ENCODE measurements around the gene MMP23B.
"Not testable (repeated sequence)": the region's sequence is repeated elsewhere in the genome, so short reads cannot be mapped to it uniquely, and the experiment has no call there.

Gene MMP23B

DNA sequence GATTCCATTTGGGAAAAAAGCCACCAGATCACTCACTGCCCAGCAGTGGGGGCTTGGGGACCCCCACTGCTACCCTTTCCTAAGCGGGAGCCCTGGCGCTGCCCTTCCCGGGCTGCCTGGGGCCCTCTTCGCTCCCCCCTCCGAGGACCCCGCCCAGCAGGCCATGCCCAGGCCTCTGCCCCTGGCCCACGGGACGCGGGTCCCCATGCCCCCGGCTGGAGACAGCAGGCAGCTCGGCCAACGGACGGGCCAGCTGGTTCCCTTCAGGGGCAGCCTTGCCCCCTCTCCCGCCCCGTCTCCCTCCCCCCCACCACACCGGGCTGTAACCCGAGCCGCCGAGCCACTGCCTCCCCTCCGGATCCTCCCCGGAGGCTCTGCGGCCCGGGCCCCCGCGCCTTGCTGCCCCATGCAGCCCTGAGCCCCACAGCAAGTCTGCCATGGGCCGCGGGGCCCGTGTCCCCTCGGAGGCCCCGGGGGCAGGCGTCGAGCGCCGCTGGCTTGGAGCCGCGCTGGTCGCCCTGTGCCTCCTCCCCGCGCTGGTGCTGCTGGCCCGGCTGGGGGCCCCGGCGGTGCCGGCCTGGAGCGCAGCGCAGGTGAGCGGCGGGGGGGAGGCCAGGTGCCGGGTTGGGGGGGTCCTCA is at the start of gene MMP23B:
MMP23B (plus strand) TSS at position 392 of the 639 bp plus-strand sequence; CDS start at position 438, 46 bp downstream.
- no peak for DNase-seq (ENCODE audit: low read depth in 2 of 2)

DNA sequence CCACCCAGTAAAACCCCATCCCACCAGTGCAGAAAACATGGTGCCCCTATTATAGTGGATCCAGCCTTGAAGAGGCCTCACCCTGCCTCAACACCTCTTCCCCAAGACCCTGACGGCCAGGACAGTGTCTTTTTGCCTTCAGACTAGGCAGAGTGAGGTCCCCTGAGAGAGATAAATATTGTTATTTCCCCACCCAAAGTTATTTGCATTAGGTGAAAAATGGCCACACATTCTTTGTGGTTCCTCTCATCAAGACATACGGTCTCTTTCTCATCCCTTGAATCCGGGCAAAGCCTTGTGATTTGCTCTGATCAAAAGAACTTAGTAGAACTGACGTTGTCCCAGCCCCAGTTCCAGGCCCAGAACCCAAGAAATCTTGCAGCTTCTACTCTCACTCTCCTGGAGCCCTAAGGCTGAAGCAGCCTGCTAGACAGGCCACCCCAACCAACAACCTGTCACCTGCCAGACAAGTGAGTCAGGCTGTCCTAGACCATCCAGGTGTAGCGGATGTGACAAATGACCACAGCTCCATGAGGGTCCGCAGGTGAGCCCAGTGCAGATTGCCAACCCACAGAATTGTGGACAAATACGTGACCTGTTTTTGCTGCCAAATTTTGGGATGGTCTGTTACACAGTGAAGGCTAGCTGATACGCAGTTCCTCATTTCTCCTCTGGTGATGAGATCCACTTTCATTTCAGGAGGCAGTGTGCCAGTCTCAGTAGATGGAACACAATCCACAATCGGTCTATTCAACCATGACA is 49.2 kb upstream of the MMP23B start:
- no peak for DNase-seq (ENCODE audit: low read depth in 2 of 2)

DNA sequence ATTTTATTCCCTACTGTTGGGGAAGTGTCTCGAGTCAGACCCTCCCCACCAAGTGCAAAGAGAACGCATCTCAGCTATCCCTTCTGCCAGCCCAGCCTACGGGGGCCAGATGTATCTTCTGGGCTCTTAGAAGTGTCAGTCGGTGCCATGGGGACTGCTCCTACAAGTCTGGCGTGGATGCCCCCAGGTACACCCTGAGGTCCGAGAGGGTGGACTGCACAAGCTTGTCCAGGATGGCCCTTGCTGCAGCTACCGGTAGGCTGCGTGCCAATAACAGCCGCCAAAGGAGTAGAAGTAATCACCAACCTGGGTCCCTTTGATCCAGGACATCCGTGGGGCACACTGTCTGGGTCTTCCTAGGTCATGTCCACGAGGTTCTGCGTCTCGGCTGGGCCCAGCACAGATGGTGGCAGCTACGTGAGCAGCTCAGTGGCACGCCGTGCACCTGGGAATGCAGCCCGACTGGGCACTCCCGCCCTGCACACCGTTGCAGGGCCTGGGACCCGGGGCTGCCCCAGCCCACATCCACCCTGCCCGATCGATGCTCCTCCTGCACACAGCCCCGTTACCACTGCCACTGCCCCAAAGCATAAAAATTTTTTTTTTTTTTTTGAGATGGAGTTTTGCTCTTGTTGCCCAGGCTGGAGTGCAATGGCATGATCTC is 48.5 kb upstream of the MMP23B start:
- DNase-seq (ENCODE audit: low read depth in 2 of 2): no peak

DNA sequence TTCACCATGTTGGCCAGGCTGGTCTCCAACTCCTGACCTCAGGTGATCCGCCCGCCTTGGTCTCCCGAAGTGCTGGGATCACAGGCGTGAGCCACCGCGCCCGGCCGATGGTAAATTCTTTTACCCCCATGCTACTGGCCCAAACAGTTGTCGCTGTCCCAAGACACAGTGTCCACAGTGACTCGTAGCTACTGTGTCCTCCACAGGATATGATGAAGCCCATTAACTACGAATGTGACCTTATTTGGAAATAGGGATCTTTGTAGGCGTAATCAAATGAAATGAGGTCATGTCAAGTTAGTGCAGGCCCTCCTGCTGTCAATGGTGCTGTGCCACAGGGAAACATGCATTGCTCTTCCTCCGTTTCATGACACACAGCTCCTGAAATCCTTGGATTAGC is 40.5 kb upstream of the MMP23B start:
- no peak for DNase-seq (ENCODE audit: low read depth in 2 of 2)

DNA sequence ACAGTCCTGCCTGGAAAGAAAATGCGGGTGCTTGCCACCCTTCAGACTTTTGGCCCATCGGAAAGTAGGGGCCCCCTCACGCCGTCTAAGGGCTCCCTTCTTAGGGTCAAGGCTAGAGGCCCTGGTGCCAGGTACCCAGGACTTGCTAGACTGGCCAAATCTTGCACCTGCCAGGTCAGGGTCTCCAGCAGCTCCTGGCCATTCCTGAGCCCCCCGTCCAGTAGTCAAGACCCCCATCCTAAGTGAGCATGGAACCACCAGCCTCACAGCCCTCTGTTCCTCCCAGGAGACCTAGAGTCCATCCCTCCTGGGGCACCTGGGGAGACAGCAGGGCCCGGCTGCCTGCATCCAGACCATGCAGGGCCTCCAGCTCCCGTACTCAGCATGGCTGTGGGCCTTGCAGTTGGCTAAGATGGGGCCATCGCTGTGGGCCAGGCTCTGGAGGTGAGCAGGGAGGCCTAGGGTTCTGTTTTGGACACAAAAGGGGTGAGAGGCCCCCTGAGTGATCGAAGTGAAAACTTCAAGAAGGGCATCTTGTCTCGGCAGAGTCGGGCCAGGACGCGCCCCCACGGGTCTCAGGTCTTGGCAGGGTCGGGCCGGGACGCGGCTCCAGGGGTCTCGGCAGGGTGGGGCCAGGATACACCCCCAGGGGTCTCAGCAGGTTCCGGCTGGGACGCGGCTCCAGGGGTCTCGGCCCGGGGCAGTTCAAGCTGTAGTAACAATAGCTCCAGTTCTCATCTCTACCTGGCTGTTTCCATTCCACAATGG is 38.0 kb upstream of the MMP23B start:
- DNase-seq (ENCODE audit: low read depth in 2 of 2): no peak

DNA sequence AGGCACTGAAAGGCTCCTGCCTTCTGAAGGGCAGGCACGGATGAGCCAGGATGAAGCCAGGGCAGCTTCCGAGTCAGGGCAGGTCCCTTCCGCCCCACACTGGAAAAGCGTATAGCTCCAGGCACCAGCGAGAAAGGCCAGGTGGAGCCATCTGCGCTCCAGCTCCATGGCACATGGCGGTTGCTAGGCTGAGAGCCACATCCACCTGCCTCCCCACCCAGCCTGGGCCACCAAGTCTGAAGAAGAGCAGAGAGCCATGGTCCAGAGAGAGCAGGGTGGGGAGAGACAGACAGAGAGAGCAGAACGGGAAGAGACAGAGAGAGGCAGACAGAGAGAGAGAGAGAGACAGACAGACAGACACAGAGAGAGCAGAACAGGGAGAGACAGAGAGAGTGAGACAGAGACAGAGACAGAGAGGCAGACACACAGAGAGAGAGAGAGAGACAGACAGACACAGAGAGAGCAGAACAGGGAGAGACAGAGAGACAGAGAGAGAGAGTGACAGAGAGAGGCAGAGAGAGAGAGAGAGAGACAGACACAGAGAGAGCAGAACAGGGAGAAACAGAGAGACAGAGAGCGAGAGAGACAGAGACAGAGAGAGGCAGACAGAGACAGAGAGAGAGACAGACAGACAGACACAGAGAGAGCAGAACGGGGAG is 37.2 kb upstream of the MMP23B start:
- no peak for DNase-seq (ENCODE audit: low read depth in 2 of 2)

DNA sequence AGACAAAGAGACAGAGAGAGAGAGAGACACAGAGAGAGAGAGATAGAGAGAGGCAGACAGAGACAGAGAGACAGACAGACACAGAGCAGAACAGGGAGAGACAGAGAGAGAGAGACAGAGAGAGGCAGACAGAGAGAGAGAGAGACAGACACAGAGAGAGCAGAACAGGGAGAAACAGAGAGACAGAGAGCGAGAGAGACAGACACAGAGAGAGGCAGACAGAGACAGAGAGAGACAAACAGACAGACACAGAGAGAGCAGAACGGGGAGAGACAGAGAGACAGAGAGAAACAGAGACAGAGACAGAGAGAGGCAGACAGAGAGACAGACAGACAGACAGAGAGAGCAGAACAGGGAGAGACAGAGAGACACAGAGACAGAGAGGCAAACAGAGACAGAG is 36.6 kb upstream of the MMP23B start:
- DNase-seq (ENCODE audit: low read depth in 2 of 2): not testable (repeated sequence)

DNA sequence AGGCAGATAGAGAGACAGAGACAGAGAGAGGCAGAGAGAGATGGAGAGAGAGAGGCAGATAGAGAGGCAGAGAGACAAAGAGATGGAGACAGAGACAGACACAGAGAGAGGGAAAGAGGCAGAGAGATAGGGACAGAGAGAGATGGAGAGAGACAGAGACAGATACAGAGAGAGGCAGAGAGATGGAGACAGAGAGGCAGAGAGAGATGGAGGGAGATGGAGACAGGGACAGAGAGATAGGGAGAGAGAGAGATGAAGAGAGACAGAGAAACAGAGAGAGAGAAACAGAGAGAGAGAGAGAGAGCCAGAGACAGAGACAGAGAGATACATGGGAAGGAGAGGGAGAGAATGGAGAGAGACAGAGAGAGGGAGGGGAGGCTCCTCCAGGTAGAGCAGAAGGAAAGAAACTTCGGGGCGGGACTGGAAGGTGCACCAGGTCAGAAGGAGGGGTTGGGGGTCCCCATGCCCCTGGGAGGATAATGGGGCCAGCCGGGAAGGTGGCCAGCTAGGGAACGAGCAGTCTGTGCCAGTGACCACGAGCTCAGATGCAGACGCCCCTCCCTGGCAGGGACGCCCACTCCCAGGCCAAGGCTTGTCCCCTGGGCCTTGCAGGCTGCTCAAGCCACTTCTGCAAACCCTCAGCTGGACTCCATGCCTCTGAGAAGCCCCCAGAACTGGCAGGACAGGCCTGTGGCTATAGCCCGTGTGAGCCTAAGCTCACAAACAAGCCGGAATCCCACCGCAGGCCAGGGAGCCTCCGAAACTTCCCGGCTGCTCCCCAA is 35.3 kb upstream of the MMP23B start:
- no peak for DNase-seq (ENCODE audit: low read depth in 2 of 2)

DNA sequence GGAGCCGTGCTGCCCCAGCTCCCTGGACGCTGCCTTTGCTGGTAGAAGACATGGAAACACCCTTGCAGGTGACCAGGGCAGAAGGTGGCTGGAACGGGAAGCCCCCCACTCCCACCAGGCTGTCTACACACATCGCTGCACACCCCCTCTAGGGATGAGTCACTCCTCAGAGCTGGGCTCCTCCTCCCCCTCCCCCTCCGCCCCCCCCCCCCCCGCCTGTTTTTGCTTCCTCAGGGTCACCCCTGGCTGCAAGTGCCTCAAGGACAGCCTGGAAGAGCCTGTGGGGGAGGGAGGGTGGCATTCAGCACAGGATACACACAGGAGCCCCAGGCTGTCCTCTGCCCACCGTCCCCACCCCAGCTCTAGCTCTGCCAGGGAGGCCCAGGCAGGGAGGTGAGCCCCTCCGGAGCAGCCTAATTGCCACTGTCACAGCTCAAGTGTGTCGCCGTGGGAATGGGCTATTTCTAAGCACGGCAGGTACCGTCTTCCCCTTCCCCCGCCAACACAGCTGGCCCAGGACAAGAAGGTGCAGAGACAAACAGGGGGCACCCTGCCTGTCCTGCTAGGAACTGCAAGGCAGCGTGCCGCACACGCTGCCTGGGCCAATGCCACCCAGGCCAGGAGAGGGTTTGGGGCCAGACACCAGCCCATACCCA is 34.6 kb upstream of the MMP23B start:
- no peak for DNase-seq (ENCODE audit: low read depth in 2 of 2)

DNA sequence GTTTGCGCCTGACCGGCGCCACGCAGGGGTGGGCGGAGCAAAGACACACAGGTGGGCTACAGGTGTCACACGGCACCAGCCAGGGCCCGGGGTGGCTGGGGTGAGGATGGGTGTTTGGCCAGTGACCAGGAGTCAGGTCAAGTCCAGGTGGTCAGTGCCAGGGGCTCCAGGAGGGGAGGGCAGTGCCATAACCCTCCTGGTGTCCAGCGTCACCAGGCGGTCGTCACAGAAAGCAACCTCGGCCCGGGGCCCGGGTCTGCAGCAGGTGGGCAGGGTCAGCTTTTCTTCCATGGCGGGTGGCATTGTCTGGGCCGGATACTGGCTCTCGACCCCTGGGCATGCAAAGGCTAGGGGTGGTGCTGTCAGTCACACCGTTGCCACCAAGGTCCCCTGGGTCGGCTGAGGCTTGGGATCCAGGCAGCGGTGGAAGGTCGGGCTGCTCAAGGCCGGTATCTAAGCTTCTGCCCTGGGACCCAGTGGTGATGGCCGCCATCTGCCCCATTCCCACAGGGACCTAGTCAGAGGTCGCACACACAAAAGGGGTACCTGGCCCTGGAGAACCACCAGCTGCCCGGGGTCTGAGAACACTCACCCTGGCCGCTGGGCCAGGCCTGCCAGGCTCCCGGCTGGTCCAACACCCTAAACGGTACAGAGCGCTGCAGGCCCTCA is 33.8 kb upstream of the MMP23B start:
- DNase-seq (ENCODE audit: low read depth in 2 of 2): no peak

DNA sequence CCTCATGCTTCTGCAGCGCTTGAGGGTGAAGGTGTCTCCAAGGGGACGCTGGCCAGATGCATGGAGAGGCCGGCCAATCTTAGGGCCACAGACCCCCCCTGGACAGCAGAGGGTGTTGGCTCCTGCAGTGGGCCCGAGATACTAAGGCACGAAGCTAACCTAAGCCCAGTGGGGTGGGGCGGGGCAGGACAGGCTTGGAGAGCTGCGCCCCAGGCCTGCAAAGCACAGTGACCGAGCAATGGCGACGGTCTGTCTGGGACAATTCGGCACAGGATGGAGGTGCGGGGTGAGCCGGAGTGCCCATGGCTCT is 33.3 kb upstream of the MMP23B start:
- DNase-seq (ENCODE audit: low read depth in 2 of 2): no peak

DNA sequence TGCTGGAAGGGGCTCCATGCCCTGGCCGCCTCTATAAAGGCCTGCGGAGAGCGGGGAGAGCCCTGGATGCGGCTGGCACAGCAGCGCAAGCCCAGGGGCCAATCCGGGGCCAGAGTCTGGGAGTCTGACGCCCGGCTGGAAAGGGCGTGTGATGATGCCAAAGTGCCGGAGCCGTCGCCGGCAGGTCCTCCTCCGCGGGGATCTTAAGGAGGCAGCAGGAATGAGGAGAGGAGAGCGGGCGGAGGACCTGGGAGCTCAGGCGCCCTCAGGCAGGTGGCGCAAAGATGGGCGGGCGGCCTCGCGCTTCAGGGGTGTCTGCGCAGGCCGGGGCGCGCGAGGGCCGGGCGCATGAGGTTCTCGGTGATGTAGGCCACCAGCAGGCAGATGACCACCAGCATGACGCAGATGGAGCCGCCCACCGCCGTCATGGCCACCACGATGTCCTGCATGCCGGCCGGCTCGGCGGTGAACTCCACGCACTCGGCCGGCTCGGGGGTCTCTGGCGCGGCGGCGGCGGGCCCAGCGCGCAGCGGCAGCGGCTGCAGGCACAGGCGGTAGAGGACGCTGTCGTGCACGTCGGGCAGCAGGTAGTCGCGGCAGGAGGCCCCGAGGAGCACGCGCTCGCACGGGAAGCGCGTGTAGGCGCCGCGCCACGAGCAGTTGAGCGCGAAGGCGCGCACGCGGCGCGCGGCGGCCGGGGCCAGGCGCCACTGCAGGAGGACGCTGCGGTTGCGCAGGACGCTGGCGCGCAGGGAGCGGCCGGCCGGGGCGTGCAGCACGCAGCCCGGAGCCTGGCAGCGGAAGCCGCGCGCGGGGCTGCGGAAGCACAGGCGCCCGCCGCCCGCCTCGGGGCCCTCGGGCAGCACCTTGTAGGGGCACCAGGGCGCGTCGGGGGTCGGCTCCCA is 32.7 kb upstream of the MMP23B start:
- DNase-seq (ENCODE audit: low read depth in 2 of 2): peak in 1 of 2 donors; percentile 22

DNA sequence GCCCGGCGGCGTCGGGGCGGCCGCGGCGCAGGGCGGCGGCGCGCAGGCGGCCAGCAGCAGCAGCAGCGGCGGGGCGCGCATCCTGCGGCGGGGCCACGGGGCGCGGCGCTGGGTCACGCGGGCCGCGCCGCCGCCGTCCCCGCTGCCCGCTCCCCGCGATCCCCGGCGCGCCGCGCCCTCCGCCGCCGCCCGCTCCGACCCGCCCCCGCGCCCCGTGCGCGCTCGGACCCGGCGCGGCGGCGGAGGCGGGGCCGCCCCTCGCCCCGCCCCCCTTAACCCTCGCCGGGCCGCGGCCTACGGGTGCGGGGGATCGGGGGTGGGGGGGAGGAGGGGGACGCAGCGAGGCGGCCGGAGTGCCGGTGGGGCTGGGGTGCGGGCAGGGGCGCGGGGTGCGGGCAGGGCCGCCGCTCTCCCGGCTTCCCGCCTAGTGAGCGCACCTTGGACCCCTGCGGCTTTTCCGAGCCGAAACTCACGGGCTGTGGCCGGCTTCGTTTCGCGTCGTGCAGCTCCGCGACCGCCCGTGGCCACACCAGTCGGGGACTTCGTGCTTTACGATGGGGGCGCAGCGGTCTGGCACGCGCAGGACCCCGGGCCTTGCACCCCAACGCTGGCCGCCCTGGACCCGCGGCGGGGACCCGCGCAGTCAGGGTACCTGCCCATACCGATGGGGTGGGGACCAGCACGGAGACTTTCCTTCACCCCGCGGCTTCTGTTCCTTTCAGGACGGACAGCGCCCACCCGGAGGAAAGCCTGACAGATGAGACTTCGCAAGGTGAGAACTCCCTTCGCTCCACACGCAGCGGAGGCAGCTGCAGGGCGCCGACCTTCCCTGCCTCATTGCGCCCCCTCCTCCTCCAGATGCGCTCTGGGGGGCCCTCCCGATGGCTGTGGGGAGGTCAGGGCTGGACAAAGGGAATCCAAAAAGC is 31.8 kb upstream of the MMP23B start, which contains the start of gene FNDC10:
FNDC10 (minus strand) TSS at position 201 of the 926 bp plus-strand sequence; CDS start at position 81, 120 bp downstream.
- no peak for DNase-seq (ENCODE audit: low read depth in 2 of 2)

DNA sequence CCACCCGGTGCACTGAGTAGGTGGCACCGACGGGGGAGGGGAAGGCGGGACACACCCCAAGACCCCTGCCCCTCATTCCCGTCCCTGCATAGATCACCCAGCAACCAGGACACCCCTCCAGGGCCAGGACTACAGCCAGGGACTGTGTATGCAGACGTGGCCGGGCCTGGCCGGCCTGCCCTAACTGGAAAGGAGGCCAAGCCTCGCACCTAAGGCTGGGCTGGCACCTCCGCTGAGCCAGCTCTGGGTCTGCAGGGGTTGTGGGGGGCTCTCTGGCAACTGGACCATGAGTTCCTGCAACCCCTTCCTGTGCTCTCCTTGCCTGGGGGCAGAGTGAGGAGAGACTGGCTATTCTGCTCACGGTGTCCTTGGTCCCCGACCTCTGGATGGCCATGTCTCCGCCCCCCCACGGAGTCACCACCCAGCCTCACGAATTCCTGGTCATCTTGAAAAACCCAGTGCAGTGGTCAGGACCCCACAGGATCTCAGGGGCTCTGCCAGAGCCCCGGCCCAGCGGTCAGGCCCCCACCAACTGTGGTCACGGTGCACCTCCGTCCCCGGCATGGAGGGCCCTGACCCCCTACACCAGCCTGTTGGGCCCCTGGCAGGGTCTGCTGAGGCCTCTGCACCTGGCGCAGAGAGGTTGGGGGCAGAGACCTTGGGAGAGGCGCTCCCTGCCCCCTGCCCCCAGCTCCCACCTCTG is 31.0 kb upstream of the MMP23B start:
- no peak for DNase-seq (ENCODE audit: low read depth in 2 of 2)

DNA sequence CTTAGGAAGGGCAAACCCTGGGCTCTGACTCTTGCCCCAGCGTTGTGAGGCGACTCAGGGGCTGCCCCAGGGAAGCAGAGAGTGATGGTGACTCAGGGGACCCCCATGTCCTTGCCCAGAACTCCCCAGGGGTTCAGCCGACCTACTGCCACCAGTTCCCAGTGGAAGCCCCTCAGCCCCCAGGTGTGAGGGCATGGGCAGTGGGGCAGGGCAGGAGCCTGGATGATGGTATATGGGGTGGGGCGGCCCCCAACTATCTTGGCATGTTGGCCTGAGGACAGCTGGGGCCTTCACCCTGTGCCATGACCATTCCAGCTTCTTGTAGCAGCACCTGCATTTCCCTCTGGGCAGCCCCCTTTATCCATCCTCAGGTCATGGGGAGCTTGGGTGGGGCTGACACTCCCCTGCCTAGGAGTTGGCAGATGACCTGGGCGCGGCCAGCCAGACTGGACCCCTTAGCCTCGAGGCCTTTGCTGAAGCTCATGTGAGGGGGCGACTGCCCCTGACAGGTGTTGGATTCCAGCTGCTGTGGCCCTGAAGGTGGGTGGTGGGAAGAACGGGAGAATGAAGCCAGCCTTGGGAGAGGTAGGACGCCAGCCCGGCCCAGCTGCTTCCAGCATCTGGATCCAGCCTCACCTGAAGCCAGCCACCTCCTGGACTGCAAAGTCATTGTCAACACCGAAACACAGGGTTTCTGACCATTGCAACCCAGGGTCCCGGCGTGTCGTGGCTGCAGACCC is 30.2 kb upstream of the MMP23B start:
- no peak for DNase-seq (ENCODE audit: low read depth in 2 of 2)

DNA sequence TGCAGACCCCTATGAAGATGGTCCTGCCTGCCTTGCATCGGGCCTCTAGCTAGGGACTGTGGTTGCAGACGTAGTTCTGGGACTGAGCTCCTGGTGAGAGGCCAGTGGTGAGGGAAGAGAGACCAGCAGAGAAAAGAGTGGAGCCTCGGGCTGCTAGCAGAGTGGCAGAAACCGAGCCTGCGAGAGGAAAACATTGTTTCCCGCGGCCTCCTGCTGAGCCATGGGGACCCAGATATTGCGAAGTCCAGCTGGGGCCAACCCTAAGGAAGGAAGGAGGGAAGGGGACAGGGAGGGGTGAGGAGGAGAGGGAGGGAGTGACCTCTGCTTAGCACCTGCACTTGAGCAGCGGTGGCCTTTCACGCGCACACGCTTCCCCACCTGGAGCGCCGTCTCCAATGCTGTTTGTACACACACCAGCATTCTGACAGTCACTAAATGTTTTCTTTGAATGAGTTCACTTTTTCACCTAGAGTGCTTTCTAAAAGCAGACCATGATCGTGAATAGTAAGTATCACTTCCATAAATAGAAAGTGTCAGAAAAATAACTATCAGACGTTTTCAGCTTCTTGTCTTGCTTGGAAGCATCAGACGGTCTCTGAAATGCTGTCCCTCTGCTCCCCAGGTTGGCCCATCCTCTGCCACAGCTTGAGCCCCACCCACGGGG is 29.5 kb upstream of the MMP23B start:
- DNase-seq (ENCODE audit: low read depth in 2 of 2): no peak
